Stimulated activated CD8-positive, alpha-beta memory T cell treated with anti-CD3 and anti-CD28 coated beads, Interleukin-12 subunit alpha, Interleukin-12 subunit beta, amount 100 ng/mL, for 1 hour (primary cell): ENCODE data around the gene JSRP1.
"Not testable (repeated sequence)": the region's sequence is repeated elsewhere in the genome, so short reads cannot be mapped to it uniquely, and the experiment has no call there.

Experiments
- DNase-seq: peaks from one replicate; pipeline ENCODE4 v3.0.0-alpha.2; 2020; ENCODE audit warnings: low read depth

Gene JSRP1

GRCh38 chr19:2282062-2282861, 26.0 kb upstream of the JSRP1 start, which contains the start of gene PEAK3:
PEAK3 (minus strand) TSS chr19:2282175; CDS start chr19:2280931, 1,244 bp downstream.
- no peak for DNase-seq

- not testable (repeated sequence) for DNase-seq
Observed at GRCh38 chr19:2281265-2282061, 25.2 kb upstream of the JSRP1 start.

- DNase-seq, result no peak
Observed at GRCh38 chr19:2280633-2281264, 24.5 kb upstream of the JSRP1 start.

GRCh38 chr19:2278459-2279158, 22.4 kb upstream of the JSRP1 start:
- DNase-seq, result no peak

GRCh38 chr19:2277138-2277537, 20.9 kb upstream of the JSRP1 start:
- no peak for DNase-seq

GRCh38 chr19:2276429-2276986, 20.3 kb upstream of the JSRP1 start:
- no peak for DNase-seq

- no peak for DNase-seq
Observed at GRCh38 chr19:2275588-2276428, 19.6 kb upstream of the JSRP1 start.

- DNase-seq, result no peak
Observed at GRCh38 chr19:2274931-2275535, 18.8 kb upstream of the JSRP1 start.

GRCh38 chr19:2274185-2274711, 18.0 kb upstream of the JSRP1 start:
- DNase-seq, result no peak

- DNase-seq, result peak; percentile 46
Observed at GRCh38 chr19:2273356-2274184, 17.4 kb upstream of the JSRP1 start.

GRCh38 chr19:2271234-2272103, 15.3 kb upstream of the JSRP1 start:
- DNase-seq, result no peak

- DNase-seq, result peak; percentile 47
Observed at GRCh38 chr19:2270423-2271233, 14.4 kb upstream of the JSRP1 start.

GRCh38 chr19:2270157-2270422, 13.9 kb upstream of the JSRP1 start:
- no peak for DNase-seq

- peak; percentile 98 for DNase-seq
Observed at GRCh38 chr19:2269244-2270156, 13.3 kb upstream of the JSRP1 start.

- DNase-seq, result no peak
Observed at GRCh38 chr19:2268861-2269243, 12.6 kb upstream of the JSRP1 start.

GRCh38 chr19:2268480-2268830, 12.2 kb upstream of the JSRP1 start:
- no peak for DNase-seq
